GM12874 (cell line): ENCODE data around the gene LELP1.

Experiments
- TF ChIP-seq, protein P1 (sequence below): IDR thresholded peaks from 2 replicates; pipeline ENCODE4 v1.5.1; 2011; ENCODE audit warnings: low read depth, mild to moderate bottlenecking, control low read depth, low read length, moderate library complexity; ENCODE audit not compliant: insufficient read depth

LELP1 gene

DNA sequence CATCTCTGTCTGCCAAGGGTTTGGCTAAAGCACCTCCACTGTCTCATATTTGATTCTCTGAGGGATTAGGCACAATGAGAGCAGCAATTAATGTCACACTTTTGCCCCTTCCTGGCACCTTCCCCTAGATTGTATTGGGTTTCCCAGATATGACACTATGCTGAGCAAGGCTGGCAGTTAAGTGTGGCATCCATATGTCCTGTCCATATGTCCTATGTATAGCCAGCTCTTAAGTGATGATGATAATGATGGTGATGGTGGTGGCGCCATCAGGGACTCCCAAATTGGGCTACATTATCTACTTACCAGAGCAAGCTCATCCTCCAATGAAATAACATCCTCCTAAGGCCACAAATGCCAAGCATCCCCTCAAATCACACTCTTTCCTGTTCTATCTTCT lies 42.8 kb downstream of the LELP1 start:
- TF ChIP-seq, protein P1, sequence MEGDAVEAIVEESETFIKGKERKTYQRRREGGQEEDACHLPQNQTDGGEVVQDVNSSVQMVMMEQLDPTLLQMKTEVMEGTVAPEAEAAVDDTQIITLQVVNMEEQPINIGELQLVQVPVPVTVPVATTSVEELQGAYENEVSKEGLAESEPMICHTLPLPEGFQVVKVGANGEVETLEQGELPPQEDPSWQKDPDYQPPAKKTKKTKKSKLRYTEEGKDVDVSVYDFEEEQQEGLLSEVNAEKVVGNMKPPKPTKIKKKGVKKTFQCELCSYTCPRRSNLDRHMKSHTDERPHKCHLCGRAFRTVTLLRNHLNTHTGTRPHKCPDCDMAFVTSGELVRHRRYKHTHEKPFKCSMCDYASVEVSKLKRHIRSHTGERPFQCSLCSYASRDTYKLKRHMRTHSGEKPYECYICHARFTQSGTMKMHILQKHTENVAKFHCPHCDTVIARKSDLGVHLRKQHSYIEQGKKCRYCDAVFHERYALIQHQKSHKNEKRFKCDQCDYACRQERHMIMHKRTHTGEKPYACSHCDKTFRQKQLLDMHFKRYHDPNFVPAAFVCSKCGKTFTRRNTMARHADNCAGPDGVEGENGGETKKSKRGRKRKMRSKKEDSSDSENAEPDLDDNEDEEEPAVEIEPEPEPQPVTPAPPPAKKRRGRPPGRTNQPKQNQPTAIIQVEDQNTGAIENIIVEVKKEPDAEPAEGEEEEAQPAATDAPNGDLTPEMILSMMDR: no peak

- TF ChIP-seq, protein P1: no peak
Measured at GRCh38 chr1:153246825-153247224, 43.6 kb downstream of the LELP1 start.

- TF ChIP-seq, protein P1: no peak
Measured at GRCh38 chr1:153248176-153248879, 45.1 kb downstream of the LELP1 start.

DNA sequence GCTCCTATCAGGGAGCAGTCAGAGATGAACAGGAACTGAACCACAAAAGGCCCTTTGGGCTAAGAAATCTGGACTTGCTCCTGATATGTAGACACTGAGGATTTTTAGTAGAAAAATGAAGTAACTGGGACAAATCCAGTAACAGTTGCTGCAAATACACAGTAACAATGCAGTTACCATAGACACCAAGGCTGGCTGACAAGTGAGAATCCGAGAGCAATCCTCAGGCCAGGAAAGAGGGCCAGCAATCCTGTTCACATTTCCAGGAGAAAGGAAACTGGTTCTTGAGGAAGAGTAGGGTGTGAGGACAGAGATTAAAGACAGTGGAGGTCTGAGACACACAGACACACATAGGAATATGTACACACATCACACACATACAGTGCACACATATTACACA lies 46.9 kb downstream of the LELP1 start:
- TF ChIP-seq, protein P1: no peak

DNA sequence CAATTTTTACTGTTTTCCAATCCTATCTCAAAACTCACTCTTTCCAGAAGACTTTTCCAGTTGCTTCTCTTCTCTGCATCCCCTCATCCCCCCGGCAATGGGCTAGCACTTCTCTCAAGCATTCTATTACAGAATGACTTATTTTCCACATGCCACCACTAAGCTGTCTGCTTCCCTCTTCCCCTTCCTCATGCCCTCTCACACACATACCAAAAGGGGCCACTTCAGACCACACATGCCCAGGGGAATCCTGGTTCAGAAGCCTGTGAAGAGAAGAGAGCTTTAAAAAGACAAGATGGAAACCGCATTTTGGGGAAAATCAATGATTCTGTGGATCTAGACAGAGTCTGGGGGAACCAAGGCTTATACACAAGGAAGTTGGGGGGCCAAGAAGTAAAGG lies 47.9 kb downstream of the LELP1 start:
- TF ChIP-seq, protein P1: no peak

DNA sequence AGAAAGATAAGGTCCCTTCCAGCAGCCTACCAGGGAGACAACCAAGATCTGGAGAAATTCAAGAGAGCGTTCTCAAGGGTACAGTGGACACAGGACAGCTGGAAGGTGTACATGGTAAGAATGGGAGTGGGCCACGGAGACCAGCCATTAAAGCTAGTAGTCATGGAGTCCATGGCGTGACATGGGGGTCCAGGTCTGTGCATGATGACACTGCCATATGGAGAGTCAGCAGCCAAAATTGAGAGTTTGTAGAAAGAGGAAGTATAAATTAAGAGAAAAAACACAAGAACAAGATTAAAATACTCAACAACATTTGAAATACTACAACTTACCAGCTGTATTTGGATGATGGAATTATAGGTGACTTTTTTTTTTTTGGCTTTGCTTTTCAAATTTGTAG lies 48.3 kb downstream of the LELP1 start:
- TF ChIP-seq, protein P1: no peak

DNA sequence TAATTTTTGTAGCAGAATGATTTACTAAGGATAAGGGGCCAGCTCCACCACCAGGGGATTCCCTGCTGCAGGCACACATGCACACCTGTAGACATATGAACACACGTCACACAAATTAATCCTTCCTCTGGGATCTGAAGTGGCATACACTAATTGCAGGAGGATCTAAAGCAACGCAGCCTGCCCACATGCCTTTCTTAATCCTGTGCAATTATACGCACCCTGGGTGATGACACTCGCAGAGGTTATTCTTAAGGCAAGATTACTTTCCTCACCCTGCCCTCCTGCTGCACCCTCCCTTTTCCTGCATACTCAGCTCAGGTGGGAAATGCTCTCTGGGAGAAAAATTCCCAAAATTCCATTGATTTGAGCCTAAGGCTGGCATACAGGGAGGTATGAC lies 48.8 kb downstream of the LELP1 start:
- TF ChIP-seq, protein P1: no peak

GRCh38 chr1:153253076-153253475 lies 49.8 kb downstream of the LELP1 start:
- TF ChIP-seq, protein P1: no peak
